Fibroblast of skin of left quadriceps (primary cell): ENCODE data around the gene THUMPD3.

Source experiments
- DNase-seq, 2 experiments: peaks; one replicate each; pipeline ENCODE4 v3.0.0-alpha.2; 2013; ENCODE audit warnings: low read depth in 2 of 2

THUMPD3 gene

DNA sequence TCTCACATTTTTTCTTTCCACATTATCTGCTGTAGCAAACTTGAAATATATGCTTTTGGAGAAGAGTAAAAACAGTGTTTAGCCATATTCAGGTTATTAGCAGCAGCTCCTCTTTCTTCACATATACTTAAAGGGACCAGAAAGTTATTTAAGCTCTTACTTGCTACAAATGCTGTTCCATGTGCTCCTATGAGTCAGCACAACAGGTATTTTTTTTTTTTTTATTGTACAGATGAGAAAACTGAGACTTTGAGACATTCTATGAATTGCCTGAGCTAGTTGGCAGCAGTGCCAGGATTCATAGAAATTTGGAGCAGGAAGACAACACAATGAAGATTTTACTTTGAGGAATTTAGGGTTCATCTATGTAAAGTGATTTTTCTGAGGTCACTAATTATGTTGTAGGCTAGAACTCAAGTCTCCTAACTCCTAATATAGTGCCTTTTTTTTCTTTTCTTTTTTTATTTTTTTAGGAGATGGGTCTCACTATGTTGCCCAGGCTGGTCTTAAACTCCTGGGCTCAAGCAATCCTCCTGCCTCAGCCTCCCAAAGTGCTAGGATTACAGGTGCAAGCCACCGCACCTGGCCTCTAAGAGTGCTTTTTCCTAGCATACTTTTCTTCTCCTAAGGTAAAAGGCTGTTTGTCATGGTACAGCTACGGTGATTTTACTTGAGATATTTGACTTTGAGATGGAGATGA, 58.1 kb downstream of the THUMPD3 start:
- DNase-seq, result no peak

DNA sequence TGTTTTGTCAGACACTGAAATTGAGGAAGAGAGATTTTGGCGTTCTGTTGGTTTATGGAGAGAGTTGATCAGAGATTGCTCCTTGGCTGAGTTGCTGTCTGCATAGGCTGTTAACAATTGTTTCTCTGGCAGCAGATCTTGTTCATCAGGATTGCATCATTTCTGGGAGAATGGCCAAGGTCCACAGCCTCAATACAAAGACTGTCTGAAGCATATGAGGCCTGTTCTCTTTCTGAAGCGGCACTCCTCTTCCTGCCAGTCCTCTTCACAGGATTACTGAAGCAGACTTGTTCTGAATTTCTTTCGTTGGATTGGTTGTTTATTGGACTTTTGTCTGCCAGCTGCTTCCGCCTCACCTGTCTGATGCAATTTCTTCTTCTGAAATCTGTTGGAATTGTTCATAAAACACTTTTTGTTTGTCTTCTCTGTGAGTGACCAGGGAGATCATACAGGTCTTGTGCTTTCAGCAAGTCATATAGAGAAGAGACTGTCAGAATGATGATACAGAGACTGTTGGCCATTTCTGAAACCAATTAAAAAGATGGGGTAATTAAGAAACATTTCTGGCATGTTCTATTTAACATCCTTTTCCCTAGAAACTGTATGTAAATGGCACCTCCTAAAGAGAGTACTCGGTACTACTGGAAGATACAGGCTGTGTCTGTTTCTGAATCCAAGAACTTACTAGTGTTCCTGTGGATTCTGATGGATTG, 60.0 kb downstream of the THUMPD3 start:
- DNase-seq, result peak; percentile 96 to 98

DNA sequence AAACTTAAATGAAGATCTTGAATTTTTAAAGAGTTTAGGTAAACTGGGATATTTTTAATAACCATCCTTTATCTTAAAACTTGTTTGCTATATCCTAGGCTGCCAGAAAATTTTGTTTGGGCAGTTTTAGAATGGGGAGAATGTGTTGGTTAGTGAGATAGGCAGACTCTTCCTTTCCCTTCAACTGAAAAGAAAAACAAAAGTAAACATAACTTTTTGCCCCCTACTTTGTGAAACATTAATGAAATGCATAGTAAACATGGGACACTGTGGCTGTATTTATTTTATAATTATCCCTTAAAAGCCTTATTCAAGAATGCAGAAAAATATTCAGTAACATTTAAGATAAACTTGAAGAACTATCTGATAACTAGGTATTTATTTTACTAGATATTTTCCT, 65.6 kb downstream of the THUMPD3 start:
- no peak for DNase-seq

DNA sequence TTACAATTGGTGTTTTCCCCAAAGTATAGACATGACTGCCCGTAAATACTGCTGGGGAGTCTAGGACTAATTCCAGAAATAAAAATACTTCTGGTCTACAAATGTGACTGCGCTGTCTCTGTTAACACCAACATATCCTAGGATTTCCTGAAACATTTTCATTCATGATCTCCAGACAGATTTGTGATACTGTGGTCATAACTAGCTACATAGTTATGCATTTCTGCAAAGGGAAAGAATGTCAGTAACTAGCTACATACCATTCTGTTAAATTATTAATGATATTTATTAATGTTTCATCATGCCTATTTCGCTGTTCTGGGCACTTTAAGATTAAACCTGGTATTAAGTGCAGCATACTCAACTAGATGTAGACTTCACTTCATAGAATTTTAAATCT, 67.9 kb downstream of the THUMPD3 start:
- DNase-seq, result no peak

DNA sequence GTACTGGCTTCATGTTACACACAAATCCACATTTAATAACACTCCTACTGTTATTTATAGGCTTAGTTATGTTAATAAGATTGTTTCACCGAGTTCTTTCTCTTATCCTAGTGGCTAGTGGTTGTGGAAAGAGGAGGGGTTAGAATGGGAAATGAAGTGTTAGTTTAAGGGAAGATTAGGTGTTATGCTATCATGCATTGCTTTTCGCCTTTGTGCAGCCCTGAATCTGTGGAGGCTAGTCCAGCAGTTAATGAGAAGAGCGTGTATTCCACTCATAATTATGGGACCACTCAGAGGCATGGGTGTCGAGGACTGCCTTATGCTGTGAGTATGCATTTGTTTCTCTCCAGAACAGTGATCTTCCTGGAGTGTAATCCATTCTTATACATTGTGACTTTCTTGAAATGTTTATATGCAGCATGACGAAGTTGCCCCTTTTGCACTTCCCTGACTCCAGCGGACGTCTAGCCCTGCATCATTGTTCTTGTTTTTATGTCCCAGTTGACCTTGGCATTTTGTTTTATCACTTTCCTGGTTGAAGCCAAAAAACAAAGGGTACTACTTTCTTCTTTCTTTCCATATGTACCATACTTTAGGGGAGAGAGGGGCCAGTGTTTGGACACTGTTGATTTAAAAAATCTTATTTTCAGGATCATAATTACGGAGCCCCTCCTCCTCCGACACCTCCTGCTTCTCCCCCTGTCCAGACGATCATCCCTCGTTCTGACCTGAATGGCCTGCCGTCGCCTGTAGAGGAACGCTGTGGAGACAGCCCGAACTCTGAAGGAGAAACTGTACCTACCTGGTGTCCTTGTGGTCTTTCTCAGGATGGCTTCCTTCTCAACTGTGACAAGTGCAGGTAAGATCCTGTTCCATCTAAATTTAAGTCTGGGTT, 71.0 kb downstream of the THUMPD3 start:
- no peak for DNase-seq

DNA sequence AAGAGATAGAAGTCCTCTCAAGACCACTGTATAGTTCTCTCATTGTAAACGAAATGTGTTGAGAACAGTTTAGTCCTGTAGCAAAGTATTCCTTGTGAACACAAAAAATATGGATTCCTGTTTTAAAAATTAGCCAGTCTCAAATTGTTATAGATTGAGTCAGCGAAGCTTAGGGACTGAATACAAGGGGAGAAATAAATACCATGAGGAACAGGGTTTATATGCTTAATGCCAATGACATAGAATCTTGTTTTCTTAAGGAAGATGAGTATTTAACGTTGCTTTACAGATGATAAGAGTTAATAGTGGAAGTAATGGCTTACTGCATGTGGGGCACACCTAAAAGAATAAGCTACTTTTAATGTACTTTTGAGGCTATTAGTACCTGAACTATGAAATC, 72.5 kb downstream of the THUMPD3 start:
- no peak for DNase-seq
